GM21381 (cell line): ENCODE measurements around the gene SLC44A5.
A peak's percentile ranks its signal among the peaks of the same experiment; 100 is the strongest.
"Not testable (repeated sequence)": the region's sequence is repeated elsewhere in the genome, so short reads cannot be mapped to it uniquely, and the experiment has no call there.

Experiments
- ATAC-seq: cut with Tn5 transposase; IDR thresholded peaks from one replicate; pipeline ENCODE4 v1.9.1; 2021; ENCODE audit warnings: mild to moderate bottlenecking, moderate library complexity; ENCODE audit not compliant: unreplicated experiment

SLC44A5 gene

DNA sequence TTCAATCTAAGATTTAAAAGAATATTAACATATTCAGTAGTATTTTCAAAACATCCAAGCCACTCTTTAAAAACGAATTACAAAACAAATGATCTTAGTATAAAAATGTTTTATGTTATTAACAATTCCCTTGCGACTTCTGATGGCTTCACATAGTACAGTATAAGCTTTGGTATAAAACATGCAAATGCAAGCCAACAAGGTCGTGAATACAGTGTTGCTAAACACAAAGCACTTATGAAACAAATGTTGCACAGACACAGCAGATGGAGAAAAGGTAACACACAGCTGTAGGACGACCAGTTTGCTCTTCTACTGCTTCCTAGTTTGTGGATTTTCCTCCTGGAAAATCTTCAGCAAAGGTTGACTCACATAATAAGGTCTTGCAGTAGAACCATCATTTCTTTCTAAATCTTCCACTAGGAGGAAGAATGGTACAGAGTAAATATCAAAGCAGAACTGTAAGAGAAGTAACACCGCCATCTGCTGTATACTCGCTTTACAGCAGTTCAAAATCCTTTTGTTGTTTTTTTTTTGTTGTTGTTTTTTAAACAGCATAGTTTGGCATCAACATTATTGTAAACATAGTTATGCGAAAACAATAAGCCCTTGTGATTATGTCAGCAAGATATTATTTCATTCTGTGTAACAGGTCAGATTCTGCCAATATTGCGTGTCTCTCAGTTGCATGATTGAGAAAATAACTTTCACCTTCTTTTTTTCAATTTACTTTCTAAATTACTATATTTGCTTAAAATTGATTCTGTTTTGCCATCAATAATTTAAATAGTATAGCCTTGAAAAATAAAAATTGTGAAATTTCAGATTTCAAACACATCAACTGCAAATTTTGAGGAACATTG, 407.3 kb downstream of the SLC44A5 start:
- peak; percentile 81 for ATAC-seq

DNA sequence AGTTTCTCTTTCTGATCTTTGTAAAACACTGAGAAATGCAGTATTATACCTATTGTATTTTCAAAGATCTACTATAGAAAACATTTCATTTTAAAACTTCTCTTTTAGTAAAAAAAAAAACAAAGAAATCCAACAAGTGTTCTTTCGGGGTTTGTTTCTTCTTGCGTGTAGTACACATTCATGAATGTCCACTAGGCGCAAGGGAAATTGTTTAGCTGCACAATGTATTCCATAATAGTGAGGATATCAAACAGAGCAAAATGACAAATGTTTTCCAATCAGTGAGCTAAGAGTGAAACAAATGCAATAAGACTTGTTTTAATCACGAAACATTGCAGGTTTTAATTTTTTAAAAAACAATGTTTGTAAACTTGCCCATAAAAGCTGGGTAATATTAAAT, 408.2 kb downstream of the SLC44A5 start:
- no peak for ATAC-seq

DNA sequence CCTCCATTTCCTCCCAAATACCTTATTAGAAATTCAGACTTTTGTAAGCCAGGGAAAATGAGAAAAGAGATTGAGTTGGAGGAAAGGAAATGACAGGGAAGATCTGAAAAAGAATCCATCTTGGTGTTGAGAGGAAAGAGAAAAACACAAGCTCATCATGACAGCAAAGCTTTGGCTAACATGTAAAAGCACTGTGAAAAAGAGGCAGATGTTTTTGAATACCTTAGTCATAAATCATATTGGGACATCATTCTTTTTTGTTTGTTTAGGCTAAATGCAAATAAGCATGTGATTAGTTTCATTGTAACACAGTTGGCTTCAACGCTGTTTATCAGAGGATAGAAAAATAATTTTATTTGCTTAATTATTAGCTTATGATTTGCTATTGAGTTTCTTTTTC, 412.2 kb downstream of the SLC44A5 start:
- no peak for ATAC-seq

DNA sequence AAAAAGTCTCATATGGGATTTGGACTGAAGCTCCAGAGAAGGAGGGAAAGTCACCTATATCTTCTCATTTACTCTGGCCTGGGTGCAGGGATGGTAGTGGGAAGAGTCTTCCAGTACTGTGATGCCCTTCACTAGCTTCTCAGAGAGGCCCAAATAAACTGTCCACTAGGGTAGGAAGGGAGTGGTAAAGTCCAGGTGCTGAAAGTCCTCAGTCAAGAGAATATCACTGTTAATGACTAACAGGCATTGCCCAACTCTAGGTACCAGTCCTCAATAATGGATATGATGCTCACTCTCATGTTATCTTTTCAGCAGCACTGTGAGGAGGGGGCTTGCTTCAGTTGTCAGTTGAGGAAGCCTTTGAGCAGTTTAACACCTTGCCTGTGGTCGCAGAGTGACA, 412.8 kb downstream of the SLC44A5 start:
- no peak for ATAC-seq

DNA sequence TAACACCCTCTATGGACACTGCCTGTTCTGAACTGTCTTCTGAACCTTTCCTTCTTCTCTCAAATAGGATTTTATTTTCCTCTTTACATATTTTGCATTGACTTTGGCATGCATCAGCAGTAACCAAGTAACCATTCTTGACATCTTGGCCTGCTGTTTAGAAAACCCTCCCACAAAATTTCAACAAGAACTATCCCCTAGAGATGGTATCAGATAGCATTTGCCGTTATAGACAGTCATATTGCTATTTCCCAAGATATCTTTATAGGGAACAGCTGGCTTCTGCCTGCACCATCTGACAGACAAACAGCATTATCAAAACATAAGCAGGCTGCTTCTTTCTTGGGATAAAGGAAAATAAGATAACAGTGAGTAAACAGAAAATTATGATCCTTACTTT, 422.0 kb downstream of the SLC44A5 start:
- no peak for ATAC-seq

DNA sequence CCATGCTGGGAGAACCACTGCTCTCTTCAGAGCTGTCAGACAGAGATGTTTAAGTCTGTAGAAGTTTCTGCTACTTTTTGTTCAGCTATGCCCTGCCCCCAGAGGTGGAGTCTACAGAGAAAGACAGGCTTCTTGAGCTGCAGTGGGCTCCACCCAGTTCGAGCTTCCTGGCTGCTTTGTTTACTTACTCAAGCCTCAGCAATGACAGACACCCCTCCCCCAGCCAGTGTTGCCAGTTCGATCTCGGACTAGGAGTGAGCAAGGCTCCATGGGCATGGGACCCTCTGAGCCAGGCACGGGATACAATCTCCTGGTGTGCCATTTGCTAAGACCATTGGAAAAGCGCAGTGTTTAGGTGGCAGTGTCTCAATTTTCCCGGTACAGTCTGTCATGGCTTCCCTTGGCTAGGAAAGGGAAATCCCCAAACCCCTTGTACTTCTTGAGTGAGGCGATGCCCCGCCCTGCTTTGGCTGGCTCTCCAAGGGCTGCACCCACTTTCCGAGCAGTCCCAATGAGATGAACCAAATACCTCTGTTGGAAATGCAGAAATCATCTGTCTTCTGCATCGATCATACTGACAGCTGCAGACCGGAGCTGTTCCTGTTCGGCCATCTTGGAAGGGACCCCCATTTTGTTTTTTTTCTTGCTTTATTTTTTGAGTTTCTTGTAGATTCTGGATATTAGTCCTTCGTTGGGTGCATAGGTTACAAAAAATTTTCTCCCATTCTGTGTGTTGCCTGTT, 429.5 kb downstream of the SLC44A5 start:
- ATAC-seq = not testable (repeated sequence)

DNA sequence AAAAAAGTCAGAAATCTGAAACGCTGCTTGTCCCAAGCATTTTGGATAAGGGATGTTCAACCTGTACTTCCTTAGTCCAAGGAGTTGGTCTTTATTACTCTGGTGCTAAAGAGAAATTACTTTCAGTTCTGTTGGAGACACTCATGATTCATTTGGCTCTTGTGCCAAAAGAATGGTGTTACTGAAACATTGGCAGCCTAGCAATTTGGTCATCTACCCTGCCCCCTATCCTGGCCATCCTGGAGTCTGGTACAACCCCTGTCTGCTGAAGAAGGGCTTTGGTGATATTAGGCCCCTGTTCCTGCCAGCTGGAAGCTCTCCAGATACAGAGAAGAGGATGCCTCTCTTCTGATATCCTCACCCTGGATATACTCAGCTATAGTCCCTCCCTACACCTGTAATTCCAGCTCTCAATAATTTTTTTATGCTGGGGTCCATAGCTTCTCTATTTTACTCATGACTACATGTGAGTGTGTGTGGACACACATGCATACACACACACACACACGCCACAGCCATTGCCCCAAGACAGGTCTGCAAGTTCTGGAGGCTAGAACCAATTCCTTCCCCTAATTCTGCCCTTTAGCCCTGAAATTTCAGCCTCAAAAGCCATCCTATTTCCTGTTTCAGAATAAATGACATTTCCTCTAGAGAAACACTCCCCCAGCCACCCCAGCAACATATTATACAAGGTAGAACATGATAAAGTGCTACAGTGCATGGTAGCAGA, 436.7 kb downstream of the SLC44A5 start:
- ATAC-seq = no peak

DNA sequence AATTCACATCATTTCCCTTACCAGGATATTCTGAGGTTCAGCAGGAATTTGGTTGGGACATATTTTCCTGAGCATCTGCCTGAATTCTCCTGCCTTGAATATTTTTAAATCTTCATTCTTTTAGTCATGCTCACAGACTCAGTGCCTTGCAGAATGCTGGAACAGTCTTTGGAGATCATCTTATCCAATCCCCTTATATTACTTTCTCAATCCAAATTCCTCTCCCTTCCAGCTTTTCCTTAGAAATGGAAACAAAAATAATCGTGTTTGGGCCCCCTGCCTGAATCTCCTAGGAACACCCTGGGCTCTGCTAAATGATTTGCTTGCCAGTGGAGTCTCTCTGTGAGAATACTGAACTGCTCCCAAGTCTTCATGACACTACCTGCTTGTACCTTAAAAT, 438.4 kb downstream of the SLC44A5 start:
- ATAC-seq = no peak

DNA sequence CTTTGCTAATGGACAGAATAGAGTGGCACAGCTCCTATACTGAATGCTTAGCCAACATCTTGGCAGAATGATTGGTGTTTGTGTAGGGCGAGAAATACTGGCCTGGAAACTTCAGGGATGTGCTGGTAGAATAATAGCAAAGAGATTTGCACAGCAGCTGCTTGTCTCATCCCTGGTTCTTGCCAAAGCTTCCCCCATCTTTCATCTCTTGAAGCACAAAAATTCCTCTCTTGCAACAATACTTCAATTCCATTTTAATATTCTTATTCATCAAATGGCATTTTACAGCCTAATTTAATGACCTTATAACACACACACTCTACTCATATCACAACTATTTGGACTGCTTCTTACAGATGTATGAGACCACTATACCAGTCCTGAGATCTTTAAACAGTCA, 439.0 kb downstream of the SLC44A5 start:
- ATAC-seq = no peak

DNA sequence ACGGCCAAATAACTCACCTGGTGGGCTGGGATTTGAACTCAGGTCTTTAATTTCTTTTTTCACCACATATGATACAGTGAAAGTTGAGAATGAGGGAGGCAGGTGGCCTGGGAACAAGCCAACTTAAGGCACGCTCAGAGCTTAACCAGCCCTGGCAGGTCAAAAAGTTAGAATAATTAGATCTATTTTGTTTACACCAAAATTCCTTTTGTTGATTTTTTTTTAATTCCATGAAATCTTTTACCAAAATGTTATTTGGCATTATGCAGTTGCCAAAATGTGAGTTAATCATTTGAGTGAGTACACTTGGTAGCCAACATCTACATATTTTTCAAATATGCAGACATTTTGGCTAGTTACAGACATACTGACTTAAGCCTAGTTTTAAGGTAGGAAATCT, 439.9 kb downstream of the SLC44A5 start:
- no peak for ATAC-seq

DNA sequence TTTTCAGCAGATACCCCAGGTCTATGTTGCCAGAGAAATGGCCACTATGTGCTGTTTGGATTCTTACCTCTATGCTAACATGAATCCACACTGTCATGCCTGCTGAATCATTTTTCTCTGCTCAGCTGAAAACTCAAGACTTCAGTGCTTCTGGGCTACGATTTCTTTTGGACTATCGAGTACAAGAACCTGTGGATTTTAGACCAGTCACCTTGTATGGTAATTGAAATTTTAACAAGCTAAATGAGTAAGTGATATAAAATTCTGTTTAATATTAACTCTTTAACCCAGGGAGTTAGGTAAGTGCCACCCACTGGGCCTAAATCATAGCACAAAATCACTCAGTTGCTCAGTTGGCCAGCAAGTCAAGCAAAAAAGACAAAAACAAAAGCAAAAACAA, 440.9 kb downstream of the SLC44A5 start:
- ATAC-seq = no peak

DNA sequence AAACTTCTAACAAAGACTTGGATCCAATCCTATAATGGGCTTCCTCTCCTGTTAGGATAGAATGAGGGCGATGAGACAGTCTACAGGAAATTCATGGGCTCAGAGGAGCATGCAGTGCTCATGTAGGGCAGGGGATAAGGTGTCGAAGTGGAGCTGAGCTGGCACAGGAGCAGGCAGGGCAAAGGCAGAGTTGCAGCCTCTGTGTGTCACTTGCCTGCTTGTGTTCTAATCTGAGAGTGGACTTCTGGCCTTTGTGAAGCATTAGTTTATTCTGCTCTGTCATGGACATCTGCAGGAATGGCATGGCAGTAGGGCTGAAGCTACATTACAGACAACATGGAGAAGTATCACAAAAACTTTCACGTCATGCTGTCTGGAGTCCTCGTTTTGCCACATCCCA, 444.1 kb downstream of the SLC44A5 start:
- ATAC-seq = no peak

DNA sequence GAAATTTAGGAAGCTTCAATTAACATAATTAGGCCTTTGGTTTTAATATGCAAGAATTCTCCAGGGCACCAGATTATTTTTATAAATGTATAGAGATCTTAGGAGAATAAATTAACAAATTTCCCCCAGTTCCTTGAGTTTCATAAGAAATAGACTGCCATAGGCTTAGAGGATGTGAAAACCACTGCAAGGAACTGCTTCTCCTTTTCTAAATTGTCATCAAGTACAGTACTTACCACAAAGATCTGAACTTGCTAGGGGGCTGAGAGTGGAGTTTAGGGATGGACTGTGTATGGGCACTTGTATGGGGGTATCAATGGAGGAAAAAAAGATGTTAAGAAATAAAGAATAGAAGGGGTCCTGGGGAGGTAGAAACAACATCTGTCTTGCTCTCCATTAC, 445.6 kb downstream of the SLC44A5 start:
- no peak for ATAC-seq

DNA sequence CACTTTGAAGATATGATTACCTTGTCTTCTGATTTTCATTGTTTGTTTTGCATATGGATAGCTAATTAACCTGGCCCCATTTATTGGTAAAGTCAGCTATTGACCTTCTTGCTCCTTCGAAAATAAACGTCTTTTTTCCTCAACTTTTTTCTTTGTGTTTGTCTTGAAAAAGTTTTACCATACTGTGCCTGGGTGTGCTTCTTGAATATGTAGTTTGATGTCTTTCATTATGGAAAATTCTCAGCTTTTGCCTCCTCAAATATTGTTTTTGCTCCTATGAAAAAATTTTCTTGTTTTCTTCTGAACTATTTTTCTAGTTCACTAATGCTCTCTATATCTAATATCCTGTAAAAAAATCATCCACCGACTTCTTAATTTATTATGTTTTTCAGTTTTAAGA, 451.8 kb downstream of the SLC44A5 start:
- ATAC-seq = no peak
